K562 (cell line): ENCODE data around the gene MYO15B.

ENCODE experiments used
- HMG20B ChIP-seq: fragments of 250-450 bp; sonication (Bioruptor Pico); IDR thresholded peaks from 2 replicates; pipeline ENCODE4 v1.5.0; 2021; ENCODE audit warnings: mild to moderate bottlenecking
- POLR2A ChIP-seq: fragments of 450-650 bp; conservative IDR thresholded peaks from 2 replicates; pipeline ENCODE4 v1.6.1; 2016
- TF ChIP-seq, protein P1 (sequence below): conservative IDR thresholded peaks from 2 replicates; pipeline ENCODE4 v1.6.1; 2011; ENCODE audit warnings: low read depth, mild to moderate bottlenecking, low read length; ENCODE audit not compliant: control insufficient read depth

DNA sequence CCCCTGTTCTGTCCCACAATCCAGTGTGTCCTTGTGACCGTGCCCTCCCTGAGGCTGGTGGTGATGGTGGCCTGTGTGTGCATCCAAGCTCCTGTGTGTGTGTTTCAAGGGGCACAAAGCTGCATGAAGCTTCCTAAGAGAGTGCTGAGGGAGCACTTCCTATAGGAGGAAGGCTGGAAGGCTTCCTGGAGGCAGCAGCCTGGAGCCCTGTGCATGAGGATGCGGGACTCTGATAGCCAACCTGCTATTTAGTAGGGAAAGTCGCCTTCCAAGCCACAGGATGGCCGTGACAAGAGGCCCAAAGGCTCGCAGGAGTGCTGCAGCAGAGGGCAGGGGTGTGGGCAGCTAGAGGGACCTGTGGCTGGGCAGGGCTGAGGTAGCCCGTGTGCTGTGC, 8.3 kb downstream of the MYO15B start:
- TF ChIP-seq, protein P1, sequence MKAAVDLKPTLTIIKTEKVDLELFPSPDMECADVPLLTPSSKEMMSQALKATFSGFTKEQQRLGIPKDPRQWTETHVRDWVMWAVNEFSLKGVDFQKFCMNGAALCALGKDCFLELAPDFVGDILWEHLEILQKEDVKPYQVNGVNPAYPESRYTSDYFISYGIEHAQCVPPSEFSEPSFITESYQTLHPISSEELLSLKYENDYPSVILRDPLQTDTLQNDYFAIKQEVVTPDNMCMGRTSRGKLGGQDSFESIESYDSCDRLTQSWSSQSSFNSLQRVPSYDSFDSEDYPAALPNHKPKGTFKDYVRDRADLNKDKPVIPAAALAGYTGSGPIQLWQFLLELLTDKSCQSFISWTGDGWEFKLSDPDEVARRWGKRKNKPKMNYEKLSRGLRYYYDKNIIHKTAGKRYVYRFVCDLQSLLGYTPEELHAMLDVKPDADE = no peak
- no peak for TF ChIP-seq POLR2A
- TF ChIP-seq HMG20B = no peak
